Right kidney (tissue), 9 donors: Measurements from ENCODE around the gene SRD5A1.

Experiments used
- DNase-seq: peaks from one replicate; pipeline ENCODE4 v3.0.0-alpha.2; 2016
- long read RNA-seq, 8 donors: transcript quantifications; one replicate each; lab custom pipeline, GENCODE V29; 2026

The SRD5A1 gene, protein sequence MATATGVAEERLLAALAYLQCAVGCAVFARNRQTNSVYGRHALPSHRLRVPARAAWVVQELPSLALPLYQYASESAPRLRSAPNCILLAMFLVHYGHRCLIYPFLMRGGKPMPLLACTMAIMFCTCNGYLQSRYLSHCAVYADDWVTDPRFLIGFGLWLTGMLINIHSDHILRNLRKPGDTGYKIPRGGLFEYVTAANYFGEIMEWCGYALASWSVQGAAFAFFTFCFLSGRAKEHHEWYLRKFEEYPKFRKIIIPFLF
- long read RNA-seq, donor 1, full-length matches to known transcripts, result 4 of 4 reads
- long read RNA-seq, donor 1, partial matches to known transcripts, result 0 of 4 reads
- long read RNA-seq, donor 1, other reads (novel, unspliced or antisense), result 0 of 4 reads
- long read RNA-seq, donor 2, full-length matches to known transcripts, result 3 of 3 reads
- long read RNA-seq, donor 2, partial matches to known transcripts, result 0 of 3 reads
- long read RNA-seq, donor 2, other reads (novel, unspliced or antisense), result 0 of 3 reads
- long read RNA-seq, donor 3, full-length matches to known transcripts, result 2 of 2 reads
- long read RNA-seq, donor 3, partial matches to known transcripts, result 0 of 2 reads
- long read RNA-seq, donor 3, other reads (novel, unspliced or antisense), result 0 of 2 reads
- long read RNA-seq, donor 4, full-length matches to known transcripts, result 6 of 6 reads
- long read RNA-seq, donor 4, partial matches to known transcripts, result 0 of 6 reads
- long read RNA-seq, donor 4, other reads (novel, unspliced or antisense), result 0 of 6 reads
- long read RNA-seq, donor 5, full-length matches to known transcripts, result 7 of 7 reads
- long read RNA-seq, donor 5, partial matches to known transcripts, result 0 of 7 reads
- long read RNA-seq, donor 5, other reads (novel, unspliced or antisense), result 0 of 7 reads
- long read RNA-seq, donor 6, full-length matches to known transcripts, result 4 of 4 reads
- long read RNA-seq, donor 6, partial matches to known transcripts, result 0 of 4 reads
- long read RNA-seq, donor 6, other reads (novel, unspliced or antisense), result 0 of 4 reads
- long read RNA-seq, donor 7, full-length matches to known transcripts, result 5 of 5 reads
- long read RNA-seq, donor 7, partial matches to known transcripts, result 0 of 5 reads
- long read RNA-seq, donor 7, other reads (novel, unspliced or antisense), result 0 of 5 reads
- long read RNA-seq, donor 8, full-length matches to known transcripts, result 8 of 8 reads
- long read RNA-seq, donor 8, partial matches to known transcripts, result 0 of 8 reads
- long read RNA-seq, donor 8, other reads (novel, unspliced or antisense), result 0 of 8 reads

GRCh38 chr5:6632888-6633468, at the start of gene SRD5A1, which contains the start of gene NSUN2:
SRD5A1 (plus strand) TSS chr5:6633440; CDS start chr5:6633577, 137 bp downstream.
NSUN2 (minus strand) TSS chr5:6633044; CDS start chr5:6632979, 65 bp downstream.
- DNase-seq, result peak; percentile 100

DNA sequence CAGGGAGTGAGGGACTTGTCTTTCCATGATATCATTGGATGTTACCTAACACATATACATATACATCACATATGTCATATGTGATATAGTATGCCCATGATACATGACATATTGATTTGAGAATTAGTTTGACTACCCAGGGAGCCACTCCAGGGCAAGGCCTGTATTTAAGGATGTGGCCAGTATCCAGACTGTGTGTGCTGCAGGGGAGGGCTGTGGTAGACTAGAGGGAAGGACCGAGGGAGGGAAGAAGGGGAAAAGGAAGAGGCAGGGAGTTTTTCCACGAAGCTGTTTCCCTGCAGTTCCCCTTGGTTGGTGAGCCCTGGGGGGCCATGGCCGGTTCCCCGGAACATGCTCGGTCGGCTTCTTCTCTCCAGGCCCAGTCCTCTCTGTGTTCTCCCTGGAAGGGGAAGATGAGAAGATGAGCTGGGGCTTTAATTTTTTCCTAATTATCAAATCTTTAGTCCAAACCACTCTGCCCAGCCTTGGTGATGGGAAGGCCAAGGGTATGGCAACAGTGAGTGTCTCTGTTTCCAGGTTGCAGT, 49.1 kb upstream of the SRD5A1 start:
- DNase-seq, result no peak

GRCh38 chr5:6584727-6585126, 48.5 kb upstream of the SRD5A1 start:
- no peak for DNase-seq

GRCh38 chr5:6585168-6585567, 48.1 kb upstream of the SRD5A1 start:
- DNase-seq, result no peak

- DNase-seq, result no peak
Measured at GRCh38 chr5:6585939-6586646, 47.1 kb upstream of the SRD5A1 start.

- DNase-seq, result no peak
Measured at GRCh38 chr5:6586647-6587042, 46.6 kb upstream of the SRD5A1 start.

GRCh38 chr5:6587171-6587570, 46.1 kb upstream of the SRD5A1 start:
- no peak for DNase-seq

DNA sequence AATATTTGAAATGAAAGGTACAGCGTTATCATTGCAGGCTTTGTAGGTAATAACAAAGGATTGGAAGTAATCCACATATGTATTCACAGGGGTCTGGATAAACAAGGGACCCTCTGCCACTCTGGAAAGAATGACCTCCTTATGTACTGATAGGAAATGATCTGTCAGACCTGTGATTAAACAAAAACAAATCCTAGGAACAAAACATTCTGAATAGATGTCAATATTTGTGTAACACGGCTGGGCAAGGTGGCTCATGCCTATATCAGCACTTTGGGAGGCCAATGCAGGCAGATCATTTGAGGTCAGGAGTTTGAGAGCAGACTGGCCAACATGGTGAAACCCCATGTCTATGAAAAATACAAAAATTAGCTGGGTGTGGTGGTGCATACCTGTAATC, 42.7 kb upstream of the SRD5A1 start:
- DNase-seq, result no peak

- DNase-seq, result no peak
Measured at GRCh38 chr5:6591671-6592288, 41.5 kb upstream of the SRD5A1 start.

DNA sequence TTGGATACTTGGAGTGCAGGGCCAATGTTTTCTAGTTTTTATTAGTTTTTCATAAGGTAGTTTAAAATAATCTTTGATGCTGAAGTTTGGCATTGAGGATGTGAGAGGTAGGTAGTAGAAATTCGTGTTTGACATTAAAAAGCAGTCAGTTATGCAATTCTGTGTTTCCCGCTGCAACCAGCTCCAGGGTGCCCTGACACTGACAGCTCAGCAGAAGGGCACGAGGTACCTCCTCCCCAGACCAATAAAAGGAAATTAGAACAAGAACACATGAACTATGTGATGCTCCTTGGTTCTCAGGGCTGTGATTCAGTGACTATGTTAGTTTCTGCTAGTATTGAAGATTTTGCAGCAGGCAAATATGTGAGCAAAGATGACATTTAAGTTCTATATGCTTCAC, 40.6 kb upstream of the SRD5A1 start:
- no peak for DNase-seq

DNA sequence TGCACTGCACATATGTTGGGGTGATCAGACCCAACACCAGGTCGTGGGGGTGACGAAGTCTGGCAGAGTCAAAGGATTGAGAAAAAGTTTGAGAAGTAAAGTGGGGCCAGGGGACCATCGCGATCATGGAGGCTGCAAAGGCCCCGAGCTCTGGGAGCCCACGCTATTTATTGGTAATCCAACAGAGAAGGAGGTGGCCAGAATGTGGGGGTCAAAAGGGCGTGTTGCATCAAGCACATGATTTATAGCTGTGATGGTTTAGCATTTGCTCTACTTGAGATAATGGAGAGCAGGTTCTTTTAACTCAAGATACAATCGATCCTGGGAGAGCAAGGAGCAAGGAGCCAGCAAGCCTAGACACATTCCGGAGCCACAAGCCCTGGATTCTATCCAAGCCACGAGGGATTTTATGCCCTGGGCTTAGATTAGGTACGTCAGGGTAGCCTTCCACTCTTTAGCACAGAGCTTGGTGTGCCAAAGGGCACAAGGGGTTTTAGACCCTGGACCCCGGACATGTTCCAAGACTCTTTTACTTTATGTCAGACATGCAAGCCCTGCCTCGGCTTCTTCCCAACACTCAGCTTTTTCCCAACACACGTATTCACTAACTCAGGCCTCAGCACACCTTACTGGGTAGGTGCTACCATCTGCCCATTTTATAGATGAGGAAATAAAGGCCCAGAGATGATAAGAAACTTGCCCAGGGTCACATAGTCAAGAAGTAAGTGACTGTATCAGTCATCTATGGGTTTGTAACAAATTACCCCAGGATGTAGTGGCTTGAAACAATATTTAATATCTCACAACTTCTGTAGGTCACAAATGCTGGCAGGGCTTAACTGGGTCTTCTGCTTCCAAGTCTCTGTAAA, 39.9 kb upstream of the SRD5A1 start:
- no peak for DNase-seq

DNA sequence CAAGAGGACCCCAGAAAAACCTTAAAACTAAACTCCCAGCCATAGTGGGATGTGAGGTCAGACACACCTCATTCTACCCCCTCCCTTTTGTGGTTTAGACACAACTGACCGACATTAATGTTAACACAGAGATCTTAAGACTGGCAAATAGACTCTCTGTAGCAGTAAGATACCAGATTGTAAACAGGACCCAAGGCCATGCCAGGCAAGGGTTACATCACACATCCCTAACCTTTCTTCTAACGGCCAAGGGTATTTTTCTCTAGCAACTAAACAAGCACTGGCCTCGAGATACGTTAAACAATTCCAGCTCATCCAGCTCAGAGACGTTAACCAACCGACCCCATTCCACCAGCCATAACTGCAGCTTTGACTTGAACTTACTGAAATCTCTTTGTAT, 39.2 kb upstream of the SRD5A1 start:
- no peak for DNase-seq

DNA sequence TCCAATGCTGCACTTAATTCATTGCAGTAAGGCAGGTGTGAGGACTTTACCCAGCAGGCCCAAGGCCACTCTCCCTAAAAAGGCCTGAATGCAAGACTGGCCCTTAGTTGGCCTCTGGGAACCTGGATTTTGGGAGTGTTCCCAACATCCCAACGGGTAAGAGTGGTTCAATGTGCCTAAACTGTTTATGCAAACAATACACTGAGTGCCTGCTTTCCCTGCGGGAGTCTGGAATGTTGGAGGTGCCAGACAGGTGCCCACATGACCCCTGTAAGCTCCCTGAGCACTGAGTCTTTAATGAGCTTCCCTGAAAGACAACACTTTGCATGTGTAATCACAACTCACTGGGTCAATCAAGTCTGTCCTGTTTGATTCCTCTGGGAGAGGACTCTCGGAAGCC, 37.8 kb upstream of the SRD5A1 start:
- DNase-seq, result no peak

GRCh38 chr5:6596388-6596787, 36.9 kb upstream of the SRD5A1 start:
- DNase-seq, result no peak

- DNase-seq, result no peak
Measured at GRCh38 chr5:6597557-6597956, 35.7 kb upstream of the SRD5A1 start.

- no peak for DNase-seq
Measured at GRCh38 chr5:6598351-6598900, 34.8 kb upstream of the SRD5A1 start.

DNA sequence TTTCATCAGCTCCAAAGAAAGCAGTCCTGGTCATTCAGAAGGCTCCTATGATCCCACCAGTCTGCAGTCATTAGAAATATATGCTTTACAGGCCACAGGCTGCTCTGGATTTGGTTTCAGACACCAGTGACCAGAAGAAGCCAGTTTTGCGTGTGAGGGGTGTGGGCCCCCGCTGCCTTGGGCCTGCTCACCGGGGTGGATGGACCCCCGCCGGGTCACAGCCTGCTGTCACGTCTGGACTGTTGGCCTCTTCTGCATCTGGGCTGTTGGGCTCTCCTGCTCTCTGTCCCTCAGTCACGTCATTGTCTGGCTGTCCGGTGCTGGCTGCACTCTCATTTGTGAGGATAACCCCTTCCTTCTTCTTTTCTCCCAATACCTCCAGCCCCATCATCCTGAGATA, 33.5 kb upstream of the SRD5A1 start:
- DNase-seq, result no peak

DNA sequence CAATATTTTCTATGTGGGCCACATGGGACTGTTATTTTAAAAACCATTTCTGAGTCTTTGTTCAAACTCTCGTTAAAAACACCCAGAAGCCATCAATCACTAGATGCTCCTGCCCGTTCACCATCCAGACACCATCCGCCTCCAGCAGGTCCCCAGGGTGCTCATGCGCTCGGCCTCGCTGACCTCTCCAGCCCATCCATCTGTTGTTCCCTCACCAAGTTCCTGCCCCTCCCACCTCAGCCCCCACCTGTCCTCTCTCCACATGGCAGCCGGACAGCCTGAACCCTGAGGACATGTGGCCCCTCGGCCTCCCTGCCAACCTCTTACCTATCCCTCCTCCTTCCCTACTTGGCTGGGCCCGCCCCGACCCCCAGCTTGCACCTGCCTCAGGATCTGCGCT, 32.0 kb upstream of the SRD5A1 start:
- DNase-seq, result no peak

GRCh38 chr5:6601816-6602215, 31.4 kb upstream of the SRD5A1 start:
- no peak for DNase-seq
